ENCODE results near the gene FCF1. TPM values are rescaled to one million over a fixed set of nuclear protein-coding genes. Genes with fewer than 3 reads are reported as not detected.

Gene FCF1
- total RNA-seq, 2 experiments from 2014 or later = 72.1 to 72.5 TPM

- intact Hi-C loops (cut with micrococcal nuclease) = no loop called here
- Mint-ChIP-seq H3K27me3 (no peaks in the 10 kb centered on the region), H3K4me3 (no peak overlapping the region), H3K4me1 (ENCODE audit: low read depth) (no peaks in the 10 kb centered on the region), H3K27ac (peak overlapping the region; percentile 6), H3K36me3 (peaks cover 11% of the 10 kb centered on the region), H3K9me3 (no peaks in the 10 kb centered on the region)
- POLR2A ChIA-PET = no interaction called here
- DNase-seq = no peak
- CTCF ChIA-PET = interaction anchor here (1.0 kb wide), 1 partner anchor 75 kb away, joined by 3 read pairs; no protein-coding TSS in a partner anchor
Measured at GRCh38 chr14:74683406-74683805, 29.5 kb upstream of the FCF1 start.

DNA sequence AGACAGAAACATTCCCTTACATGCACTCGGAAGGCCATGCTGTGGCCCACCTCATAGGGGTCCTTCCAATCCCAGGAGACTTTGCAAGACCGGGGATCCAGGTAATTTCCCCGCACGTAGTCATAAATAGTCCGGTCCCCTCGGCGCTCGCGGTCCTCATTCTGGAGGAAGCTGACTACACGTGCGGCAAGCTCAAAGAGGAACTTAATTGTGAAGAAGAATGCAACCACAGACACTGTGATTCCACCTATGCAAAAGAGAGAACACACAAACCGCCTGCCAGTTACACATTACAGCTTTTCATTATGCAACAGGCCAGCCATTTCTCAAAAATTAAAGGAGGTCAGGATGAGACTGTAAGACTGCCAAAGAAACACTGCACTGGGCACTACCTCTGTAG, 28.5 kb upstream of the FCF1 start:
- intact Hi-C loops (cut with micrococcal nuclease) = no loop called here
- ChIA-PET CTCF (interaction anchor here (1.0 kb wide), 1 partner anchor 76 kb away, joined by 3 read pairs; no protein-coding TSS in a partner anchor), POLR2A (no interaction called here)
- Mint-ChIP-seq H3K27me3 (no peaks in the 10 kb centered on the region), H3K36me3 (peaks cover 15% of the 10 kb centered on the region), H3K9me3 (no peaks in the 10 kb centered on the region), H3K4me1 (ENCODE audit: low read depth) (no peaks in the 10 kb centered on the region), H3K4me3 (no peak overlapping the region), H3K27ac (no peak overlapping the region)
- DNase-seq = no peak

- no peak for DNase-seq
- H3K9me3 Mint-ChIP-seq = no peaks in the 10 kb centered on the region
- H3K4me1 Mint-ChIP-seq (ENCODE audit: low read depth) = no peaks in the 10 kb centered on the region
- no peak overlapping the region for H3K4me3 Mint-ChIP-seq
- no peaks in the 10 kb centered on the region for H3K27me3 Mint-ChIP-seq
- CTCF ChIA-PET = no interaction called here
- intact Hi-C loops (cut with micrococcal nuclease) = no loop called here
- H3K36me3 Mint-ChIP-seq = peaks cover 15% of the 10 kb centered on the region
- POLR2A ChIA-PET = no interaction called here
- H3K27ac Mint-ChIP-seq = no peak overlapping the region
Measured at GRCh38 chr14:74685056-74685455, 27.9 kb upstream of the FCF1 start.

DNA sequence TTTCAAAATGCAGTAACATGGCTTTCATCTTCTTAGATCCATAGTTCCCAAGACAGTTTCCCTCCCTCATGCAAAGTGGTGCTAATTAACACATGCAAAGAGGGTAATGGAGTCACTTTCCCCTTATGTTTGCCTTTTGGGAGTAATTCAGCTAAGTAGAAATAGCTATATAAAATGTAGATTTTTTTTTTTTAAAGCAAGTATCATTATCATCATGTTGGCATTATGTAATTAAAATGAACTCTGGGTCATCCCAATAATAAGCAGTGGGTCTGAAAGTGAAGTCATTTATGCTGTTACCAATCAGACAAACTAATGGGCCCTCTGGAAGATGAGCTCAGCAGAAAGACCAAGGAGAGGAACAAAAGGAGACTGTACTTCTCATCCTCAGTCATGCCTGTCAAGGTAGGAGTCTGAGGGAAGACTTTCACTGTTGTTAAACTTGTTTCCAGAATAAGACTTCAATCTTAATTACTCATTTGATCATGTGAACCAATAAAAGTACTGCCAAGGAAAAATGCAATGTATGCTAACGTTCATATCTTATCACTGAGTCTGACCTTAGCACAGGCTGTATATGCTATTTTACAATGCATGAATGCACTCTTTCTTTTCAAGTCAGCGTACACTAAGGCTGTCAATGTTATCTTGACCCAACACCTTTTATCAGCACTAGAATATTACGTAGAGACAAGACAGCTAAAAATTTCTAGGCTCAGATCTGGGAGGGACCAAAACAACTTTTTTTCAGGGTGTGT, 26.8 kb upstream of the FCF1 start:
- Mint-ChIP-seq H3K27me3 (no peaks in the 10 kb centered on the region), H3K4me3 (no peak overlapping the region), H3K4me1 (ENCODE audit: low read depth) (no peaks in the 10 kb centered on the region), H3K9me3 (no peaks in the 10 kb centered on the region), H3K27ac (no peak overlapping the region), H3K36me3 (peaks cover 16% of the 10 kb centered on the region)
- ChIA-PET POLR2A (interaction anchor here (1.0 kb wide), 1 partner anchor 77 kb away, joined by 3 read pairs; the partner anchor contains the start of gene YLPM1), CTCF (no interaction called here)
- DNase-seq = no peak
- intact Hi-C loops (cut with micrococcal nuclease) = no loop called here

- DNase-seq = no peak
- POLR2A ChIA-PET = no interaction called here
- Mint-ChIP-seq H3K4me3 (no peak overlapping the region), H3K27ac (no peak overlapping the region), H3K4me1 (ENCODE audit: low read depth) (no peaks in the 10 kb centered on the region), H3K9me3 (no peaks in the 10 kb centered on the region), H3K36me3 (peaks cover 11% of the 10 kb centered on the region), H3K27me3 (no peaks in the 10 kb centered on the region)
- intact Hi-C loops (cut with micrococcal nuclease) = no loop called here
- CTCF ChIA-PET = no interaction called here
Measured at GRCh38 chr14:74691456-74691855, 21.5 kb upstream of the FCF1 start.

GRCh38 chr14:74693191-74693590, 19.8 kb upstream of the FCF1 start:
- Mint-ChIP-seq H3K4me3 (no peak overlapping the region), H3K9me3 (no peaks in the 10 kb centered on the region), H3K27ac (no peak overlapping the region), H3K4me1 (ENCODE audit: low read depth) (peaks cover 2% of the 10 kb centered on the region), H3K36me3 (peaks cover 13% of the 10 kb centered on the region), H3K27me3 (no peaks in the 10 kb centered on the region)
- ChIA-PET POLR2A (no interaction called here), CTCF (no interaction called here)
- DNase-seq = no peak
- intact Hi-C loops (cut with micrococcal nuclease) = no loop called here

DNA sequence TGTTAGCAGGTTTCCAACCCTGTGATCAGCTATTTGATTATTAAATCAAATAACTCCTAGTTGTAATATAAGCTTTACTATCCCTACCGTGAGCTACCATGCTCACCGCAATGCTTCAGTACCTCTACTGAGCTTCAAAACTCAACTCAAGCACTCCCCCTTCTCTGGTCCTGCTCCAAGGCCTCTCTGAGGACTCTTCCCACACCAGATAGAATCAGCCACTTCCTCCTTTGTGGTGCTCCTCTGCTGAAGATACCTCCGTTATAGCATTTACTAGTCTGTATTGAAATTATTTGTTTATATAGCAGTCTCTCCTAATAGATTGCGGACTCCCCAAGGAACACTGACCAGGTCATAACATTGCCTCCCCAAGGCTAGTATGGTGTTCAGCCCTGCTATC, 17.5 kb upstream of the FCF1 start:
- no peak for DNase-seq
- Mint-ChIP-seq H3K4me3 (no peak overlapping the region), H3K36me3 (peaks cover 5% of the 10 kb centered on the region), H3K4me1 (ENCODE audit: low read depth) (peaks cover 5% of the 10 kb centered on the region), H3K9me3 (no peaks in the 10 kb centered on the region), H3K27ac (no peak overlapping the region), H3K27me3 (no peaks in the 10 kb centered on the region)
- POLR2A ChIA-PET = no interaction called here
- CTCF ChIA-PET = no interaction called here
- intact Hi-C loops (cut with micrococcal nuclease) = no loop called here

DNA sequence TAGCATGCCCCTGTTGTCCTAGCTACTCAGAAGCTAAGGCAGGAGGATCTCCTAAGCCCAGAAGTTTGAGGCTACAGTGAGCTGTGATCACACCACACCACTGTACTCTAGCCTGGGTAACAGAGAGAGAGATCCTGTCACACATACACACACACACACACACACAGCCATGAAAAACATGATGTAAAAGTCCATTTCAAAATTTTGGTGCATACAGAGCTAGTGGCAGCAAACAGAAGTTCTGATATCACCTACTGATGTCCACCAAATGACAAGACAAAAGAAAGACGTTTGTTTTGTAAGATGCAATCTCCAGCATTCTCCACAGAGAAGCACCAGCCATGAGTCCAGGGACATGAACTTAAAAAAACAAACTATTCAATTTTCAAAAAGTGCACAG, 15.9 kb upstream of the FCF1 start:
- DNase-seq = no peak
- Mint-ChIP-seq H3K4me1 (ENCODE audit: low read depth) (peaks cover 5% of the 10 kb centered on the region), H3K36me3 (peaks cover 11% of the 10 kb centered on the region), H3K4me3 (no peak overlapping the region), H3K9me3 (no peaks in the 10 kb centered on the region), H3K27me3 (no peaks in the 10 kb centered on the region), H3K27ac (no peak overlapping the region)
- ChIA-PET POLR2A (no interaction called here), CTCF (no interaction called here)
- intact Hi-C loops (cut with micrococcal nuclease) = no loop called here

- no peak overlapping the region for H3K4me3 Mint-ChIP-seq
- ChIA-PET POLR2A (no interaction called here), CTCF (no interaction called here)
- H3K36me3 Mint-ChIP-seq = peaks cover 12% of the 10 kb centered on the region
- H3K27me3 Mint-ChIP-seq = no peaks in the 10 kb centered on the region
- H3K9me3 Mint-ChIP-seq = peaks cover 1% of the 10 kb centered on the region
- no peak overlapping the region for H3K27ac Mint-ChIP-seq
- no peak for DNase-seq
- intact Hi-C loops (cut with micrococcal nuclease) = no loop called here
- peaks cover 5% of the 10 kb centered on the region for H3K4me1 Mint-ChIP-seq (ENCODE audit: low read depth)
Measured at GRCh38 chr14:74697543-74697942, 15.4 kb upstream of the FCF1 start.

- Mint-ChIP-seq H3K4me1 (ENCODE audit: low read depth) (peaks cover 7% of the 10 kb centered on the region), H3K27me3 (no peaks in the 10 kb centered on the region), H3K36me3 (peaks cover 17% of the 10 kb centered on the region), H3K9me3 (peaks cover 6% of the 10 kb centered on the region), H3K4me3 (no peak overlapping the region), H3K27ac (no peak overlapping the region)
- POLR2A ChIA-PET = no interaction called here
- CTCF ChIA-PET = no interaction called here
- no peak for DNase-seq
- intact Hi-C loops (cut with micrococcal nuclease) = no loop called here
Measured at GRCh38 chr14:74697976-74698375, 15.0 kb upstream of the FCF1 start.

- H3K36me3 Mint-ChIP-seq = peaks cover 19% of the 10 kb centered on the region
- CTCF ChIA-PET = no interaction called here
- H3K27me3 Mint-ChIP-seq = no peaks in the 10 kb centered on the region
- no peak for DNase-seq
- intact Hi-C loops (cut with micrococcal nuclease) = no loop called here
- no peak overlapping the region for H3K27ac Mint-ChIP-seq
- POLR2A ChIA-PET = no interaction called here
- H3K4me1 Mint-ChIP-seq (ENCODE audit: low read depth) = peaks cover 9% of the 10 kb centered on the region
- peaks cover 7% of the 10 kb centered on the region for H3K9me3 Mint-ChIP-seq
- no peak overlapping the region for H3K4me3 Mint-ChIP-seq
Measured at GRCh38 chr14:74698465-74698864, 14.5 kb upstream of the FCF1 start.

GRCh38 chr14:74702293-74702692, 10.7 kb upstream of the FCF1 start:
- peaks cover 7% of the 10 kb centered on the region for H3K9me3 Mint-ChIP-seq
- POLR2A ChIA-PET = no interaction called here
- intact Hi-C loops (cut with micrococcal nuclease) = no loop called here

DNA sequence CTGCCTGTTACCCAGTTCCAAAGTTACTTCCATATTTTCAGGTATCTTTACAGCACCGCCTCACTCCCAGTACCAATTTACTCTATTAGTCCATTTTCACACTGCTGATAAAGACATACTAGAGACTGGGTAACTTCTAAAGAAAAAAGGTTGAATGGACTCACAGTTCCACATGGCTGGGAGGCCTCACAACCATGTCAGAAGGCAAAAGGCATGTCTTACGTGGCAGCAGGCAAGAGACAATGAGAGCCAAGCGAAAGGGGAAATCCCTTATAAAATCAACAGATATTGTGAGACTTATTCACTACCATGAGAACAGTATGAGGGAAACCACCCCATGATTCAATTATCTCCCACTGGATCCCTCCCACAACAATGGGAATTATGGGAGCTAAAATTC, 9.9 kb upstream of the FCF1 start:
- Mint-ChIP-seq H3K36me3 (peaks cover 16% of the 10 kb centered on the region), H3K4me3 (no peak overlapping the region), H3K27me3 (no peaks in the 10 kb centered on the region), H3K4me1 (ENCODE audit: low read depth) (peaks cover 15% of the 10 kb centered on the region), H3K9me3 (peaks cover 7% of the 10 kb centered on the region), H3K27ac (no peak overlapping the region)
- intact Hi-C loops (cut with micrococcal nuclease) = no loop called here
- CTCF ChIA-PET = no interaction called here
- POLR2A ChIA-PET = no interaction called here
- no peak for DNase-seq

More at GRCh38 chr14:74702293-74702692, 10.7 kb upstream of the FCF1 start:
- Mint-ChIP-seq H3K36me3 (peaks cover 19% of the 10 kb centered on the region), H3K4me3 (no peak overlapping the region), H3K27ac (no peak overlapping the region), H3K4me1 (ENCODE audit: low read depth) (peaks cover 17% of the 10 kb centered on the region), H3K27me3 (no peaks in the 10 kb centered on the region)
- DNase-seq = no peak
- CTCF ChIA-PET = interaction anchor here (0.7 kb wide), 1 partner anchor 90 kb away, joined by 3 read pairs; the partner anchor contains the start of gene LTBP2
